ENCODE data around the gene BBX.

BBX gene

DNA sequence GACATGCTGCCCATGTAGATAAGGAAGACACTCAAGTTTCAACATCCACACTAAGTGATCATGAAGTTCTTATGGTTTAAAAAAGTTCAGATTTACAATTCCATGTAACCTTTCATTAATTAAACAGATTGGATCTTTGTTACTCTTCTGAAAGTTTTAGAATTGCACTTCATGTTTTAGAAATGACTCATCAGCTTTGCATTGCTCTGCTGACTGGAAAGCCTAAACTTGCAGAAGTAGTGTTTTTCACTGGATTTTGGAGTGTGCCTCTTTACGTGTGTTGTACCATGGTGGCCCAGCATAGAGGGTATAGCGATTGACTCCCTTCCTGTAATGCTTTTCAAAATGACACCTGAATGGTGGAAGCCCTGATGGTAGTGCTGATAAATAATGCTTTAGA lies 157.9 kb downstream of the BBX start:
- TF ChIP-seq, protein P1, sequence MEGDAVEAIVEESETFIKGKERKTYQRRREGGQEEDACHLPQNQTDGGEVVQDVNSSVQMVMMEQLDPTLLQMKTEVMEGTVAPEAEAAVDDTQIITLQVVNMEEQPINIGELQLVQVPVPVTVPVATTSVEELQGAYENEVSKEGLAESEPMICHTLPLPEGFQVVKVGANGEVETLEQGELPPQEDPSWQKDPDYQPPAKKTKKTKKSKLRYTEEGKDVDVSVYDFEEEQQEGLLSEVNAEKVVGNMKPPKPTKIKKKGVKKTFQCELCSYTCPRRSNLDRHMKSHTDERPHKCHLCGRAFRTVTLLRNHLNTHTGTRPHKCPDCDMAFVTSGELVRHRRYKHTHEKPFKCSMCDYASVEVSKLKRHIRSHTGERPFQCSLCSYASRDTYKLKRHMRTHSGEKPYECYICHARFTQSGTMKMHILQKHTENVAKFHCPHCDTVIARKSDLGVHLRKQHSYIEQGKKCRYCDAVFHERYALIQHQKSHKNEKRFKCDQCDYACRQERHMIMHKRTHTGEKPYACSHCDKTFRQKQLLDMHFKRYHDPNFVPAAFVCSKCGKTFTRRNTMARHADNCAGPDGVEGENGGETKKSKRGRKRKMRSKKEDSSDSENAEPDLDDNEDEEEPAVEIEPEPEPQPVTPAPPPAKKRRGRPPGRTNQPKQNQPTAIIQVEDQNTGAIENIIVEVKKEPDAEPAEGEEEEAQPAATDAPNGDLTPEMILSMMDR (IDR thresholded peaks at IDR 0.05; ENCODE audit: low read depth, low read length), result no peak
- DNase-seq (ENCODE audit: extremely low read depth, low read depth), result no peak

DNA sequence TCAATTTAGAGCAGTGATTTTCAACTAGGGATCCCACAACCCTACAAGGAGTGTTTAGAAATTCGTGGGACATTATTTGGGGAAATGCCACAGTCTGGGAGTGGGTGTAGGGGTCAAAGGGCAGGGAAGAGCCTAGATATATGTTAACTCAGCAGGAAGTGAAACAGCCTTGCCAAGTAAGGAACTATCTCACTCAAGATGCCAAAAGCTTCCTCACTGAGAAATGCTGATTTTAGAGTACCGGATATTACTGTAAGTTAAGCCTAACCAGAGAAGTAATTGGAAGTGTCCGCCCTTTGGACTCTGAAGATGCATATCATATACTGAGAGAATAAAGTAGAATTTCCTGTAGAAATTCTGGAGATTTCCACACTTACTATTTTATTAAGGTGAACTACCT lies 158.6 kb downstream of the BBX start:
- TF ChIP-seq, protein P1 (IDR thresholded peaks at IDR 0.05; ENCODE audit: low read depth, low read length), result no peak
- DNase-seq (ENCODE audit: extremely low read depth, low read depth), result no peak

DNA sequence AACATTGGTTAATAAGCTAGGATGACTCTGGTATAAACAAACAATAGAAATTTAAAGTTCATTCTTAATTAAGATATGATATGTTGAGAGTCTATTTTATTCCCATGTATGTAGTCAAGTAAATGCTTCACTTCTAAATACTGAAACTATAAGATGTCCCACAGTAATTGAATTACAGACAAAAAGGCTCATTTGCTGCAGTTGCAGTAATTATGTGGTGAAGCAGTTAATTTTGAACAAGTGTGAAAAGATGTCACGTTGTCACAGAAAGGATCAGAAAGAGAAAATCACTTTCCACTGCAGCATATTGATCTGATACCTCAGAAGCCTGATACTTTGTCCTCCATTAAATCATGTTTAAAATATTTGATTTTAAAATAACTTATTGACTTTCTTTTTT lies 159.8 kb downstream of the BBX start:
- TF ChIP-seq, protein P1 (IDR thresholded peaks at IDR 0.05; ENCODE audit: low read depth, low read length), result no peak
- no peak for DNase-seq (ENCODE audit: extremely low read depth, low read depth)

DNA sequence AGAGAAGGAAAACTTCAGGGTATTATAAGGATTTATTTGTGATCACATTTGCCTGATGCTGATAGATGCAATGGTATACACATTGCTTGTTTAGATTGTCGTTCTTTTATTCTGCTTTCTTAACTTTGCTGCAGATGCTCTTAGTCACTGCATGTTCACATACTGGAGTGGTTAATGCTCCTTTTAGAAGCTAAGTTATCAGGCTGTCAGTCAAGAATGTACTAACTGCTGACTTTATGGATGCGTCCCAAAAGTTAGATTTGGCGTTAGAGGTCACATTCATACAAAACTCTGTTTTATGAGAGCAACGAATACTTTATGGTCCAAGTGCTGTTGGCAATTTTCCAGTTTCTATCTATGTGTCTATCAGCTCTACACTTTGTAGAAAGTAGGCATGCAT lies 160.7 kb downstream of the BBX start:
- TF ChIP-seq, protein P1 (IDR thresholded peaks at IDR 0.05; ENCODE audit: low read depth, low read length), result no peak
- no peak for DNase-seq (ENCODE audit: extremely low read depth, low read depth)

GRCh38 chr3:107684431-107684925 lies 161.7 kb downstream of the BBX start:
- no peak for DNase-seq (ENCODE audit: extremely low read depth, low read depth)
- TF ChIP-seq, protein P1 (IDR thresholded peaks at IDR 0.05; ENCODE audit: low read depth, low read length), result no peak

DNA sequence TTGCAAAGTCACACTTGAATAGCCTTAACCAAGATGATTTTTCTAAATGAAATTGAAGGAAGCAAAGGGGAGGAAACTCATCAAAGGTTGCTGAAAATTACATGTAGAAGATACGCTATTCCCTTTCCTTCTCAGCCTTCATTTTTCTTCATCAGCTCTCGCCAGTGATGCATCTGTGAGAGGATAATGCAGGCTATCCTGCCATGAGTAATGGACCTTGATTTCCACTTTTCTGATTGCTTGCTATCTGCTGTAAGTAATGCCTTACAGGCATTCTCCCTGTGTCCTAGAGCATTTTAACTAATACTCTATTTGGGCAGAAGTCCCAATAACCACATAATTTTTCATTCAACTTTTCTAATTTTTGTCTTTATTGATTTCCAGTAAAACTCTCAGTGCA lies 162.6 kb downstream of the BBX start:
- DNase-seq (ENCODE audit: extremely low read depth, low read depth), result no peak
- TF ChIP-seq, protein P1 (IDR thresholded peaks at IDR 0.05; ENCODE audit: low read depth, low read length), result no peak

DNA sequence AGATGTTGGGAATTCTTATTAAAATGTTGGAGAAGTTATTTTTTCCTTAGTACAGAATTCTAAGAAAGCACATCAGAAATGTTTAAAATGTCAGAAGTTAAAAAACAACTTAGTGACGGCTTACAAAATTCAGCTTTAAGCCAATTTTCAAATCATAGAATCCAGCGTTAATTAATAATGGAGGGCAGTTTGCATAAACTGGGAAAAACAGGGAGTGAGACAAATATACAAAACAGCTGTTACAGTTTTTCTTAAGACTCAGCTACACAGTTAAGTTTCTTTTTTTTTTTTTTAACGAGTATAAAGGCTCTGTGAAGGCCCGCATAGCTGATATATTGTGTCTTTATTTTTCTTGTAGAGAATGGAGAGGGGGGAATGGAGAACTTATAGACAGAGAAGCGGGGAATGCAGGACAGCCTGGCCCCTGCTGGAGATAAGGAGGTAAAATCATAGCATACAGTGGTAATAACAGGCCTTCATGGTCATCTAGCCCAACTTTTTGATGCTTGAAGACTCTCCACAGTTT lies 164.4 kb downstream of the BBX start:
- TF ChIP-seq, protein P1 (IDR thresholded peaks at IDR 0.05; ENCODE audit: low read depth, low read length), result no peak
- DNase-seq (ENCODE audit: extremely low read depth, low read depth), result no peak
